ENCODE measurements around the gene COL6A1.

COL6A1 gene

GRCh38 chr21:45982758-45983648, 1.4 kb downstream of the COL6A1 start:
- DNase-seq: no peak

- no peak for DNase-seq
These were observed 2.0 kb downstream of the COL6A1 start for GRCh38 chr21:45983649-45983965.

- no peak for DNase-seq
These were observed 2.5 kb downstream of the COL6A1 start for GRCh38 chr21:45983981-45984551.

GRCh38 chr21:45984584-45985095, 3.1 kb downstream of the COL6A1 start:
- DNase-seq: no peak

- no peak for DNase-seq
These were observed 4.1 kb downstream of the COL6A1 start for GRCh38 chr21:45985471-45986315.

GRCh38 chr21:45986316-45987051, 4.9 kb downstream of the COL6A1 start:
- no peak for DNase-seq

GRCh38 chr21:45987121-45987711, 5.6 kb downstream of the COL6A1 start:
- DNase-seq: no peak

- DNase-seq: no peak
These were observed 7.1 kb downstream of the COL6A1 start for GRCh38 chr21:45988366-45989347.

- no peak for DNase-seq
These were observed 7.9 kb downstream of the COL6A1 start for GRCh38 chr21:45989355-45990048.

- no peak for DNase-seq
These were observed 8.6 kb downstream of the COL6A1 start for GRCh38 chr21:45990049-45990711.

GRCh38 chr21:45990741-45991605, 9.4 kb downstream of the COL6A1 start:
- DNase-seq: no peak

GRCh38 chr21:45991606-45992300, 10.2 kb downstream of the COL6A1 start:
- no peak for DNase-seq

- DNase-seq: no peak
These were observed 11.0 kb downstream of the COL6A1 start for GRCh38 chr21:45992301-45993209.

- no peak for DNase-seq
These were observed 11.9 kb downstream of the COL6A1 start for GRCh38 chr21:45993210-45994085.

GRCh38 chr21:45994086-45994661, 12.6 kb downstream of the COL6A1 start:
- no peak for DNase-seq

Measured in DMS79 treated with DMSO at 0.1 percent for 48 hours (cell line).